ENCODE results near the gene ZNF506.
"Not testable (repeated sequence)": the region's sequence is repeated elsewhere in the genome, so short reads cannot be mapped to it uniquely, and the experiment has no call there.

Gene ZNF506

DNA sequence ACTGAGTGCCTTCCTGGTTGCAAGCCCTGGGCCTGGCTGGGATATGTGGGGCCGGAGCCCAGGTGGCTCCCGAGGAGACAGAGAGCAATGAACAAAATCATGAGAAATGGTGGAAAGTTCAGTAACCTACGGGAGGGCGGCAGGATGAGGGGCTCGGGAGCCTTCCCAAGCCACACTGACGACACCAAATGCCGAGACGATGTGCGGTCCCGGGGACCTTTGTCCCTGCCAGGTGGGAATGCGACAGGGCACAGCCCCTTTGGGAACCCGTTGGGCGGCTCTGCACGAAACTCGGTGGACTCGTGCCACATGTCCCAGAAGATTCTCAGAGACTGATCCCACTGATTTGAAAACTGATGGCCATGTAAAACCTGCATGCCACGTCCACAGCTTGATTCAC, 76.9 kb downstream of the ZNF506 start:
- no peak for DNase-seq (ENCODE audit: low spot score)

DNA sequence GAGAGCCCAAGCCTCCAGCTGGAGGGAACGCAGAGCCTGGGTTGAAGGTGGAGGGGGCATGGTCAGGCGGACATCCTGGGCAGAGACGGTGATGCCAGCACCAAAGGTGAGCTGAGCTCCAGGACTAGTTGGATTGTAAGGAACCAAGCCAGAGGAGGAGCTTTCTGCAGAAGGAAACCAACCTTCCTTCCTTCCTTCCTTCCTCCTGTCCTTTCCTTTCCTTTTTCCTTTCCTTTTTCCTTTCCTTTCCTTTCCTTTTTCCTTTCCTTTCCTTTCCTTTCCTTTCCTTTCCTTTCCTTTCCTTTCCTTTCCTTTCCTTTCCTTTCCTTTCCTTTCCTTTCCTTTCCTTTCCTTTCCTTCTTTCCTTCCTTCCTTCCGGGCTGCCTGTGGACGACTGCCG, 77.6 kb downstream of the ZNF506 start:
- DNase-seq (ENCODE audit: low spot score), result not testable (repeated sequence)

- DNase-seq (ENCODE audit: low spot score), result no peak
Measured at GRCh38 chr19:19743176-19743575, 78.4 kb downstream of the ZNF506 start.

GRCh38 chr19:19742773-19743172, 78.8 kb downstream of the ZNF506 start:
- no peak for DNase-seq (ENCODE audit: low spot score)
